ENCODE results near the gene LCE5A.

Gene LCE5A

GRCh38 chr1:152525080-152525641, 14.6 kb downstream of the LCE5A start:
- no peak overlapping the region for H3K27ac ChIP-seq (replicated peaks)
- no peaks in the 10 kb centered on the region for H3K27me3 ChIP-seq (ENCODE audit: insufficient read depth, poor library complexity, severe bottlenecking)
- no peak overlapping the region for H3K4me3 ChIP-seq (replicated peaks; ENCODE audit: insufficient read depth, low read length)
- DNase-seq (ENCODE audit: low read depth in 1 of 2, low spot score in 1 of 2) = no peak
- TF ChIP-seq SPI1 (IDR thresholded peaks at IDR 0.05; ENCODE audit: borderline replicate concordance, low read depth) (no peak), GABPA (IDR thresholded peaks at IDR 0.05; ENCODE audit: low read depth) (no peak), POLR2AphosphoS5 (IDR thresholded peaks at IDR 0.05; ENCODE audit: low read depth) (no peak), CTCF (IDR thresholded peaks at IDR 0.05; ENCODE audit: insufficient read depth, low read length) (no peak), REST (IDR thresholded peaks at IDR 0.05; ENCODE audit: insufficient replicate concordance, low read depth) (no peak)

- H3K27ac ChIP-seq (replicated peaks) = no peak overlapping the region
- no peaks in the 10 kb centered on the region for H3K27me3 ChIP-seq (ENCODE audit: insufficient read depth, poor library complexity, severe bottlenecking)
- DNase-seq (ENCODE audit: low read depth in 1 of 2, low spot score in 1 of 2) = peak; percentile 31 to 64
- TF ChIP-seq CTCF (IDR thresholded peaks at IDR 0.05; ENCODE audit: insufficient read depth, low read length) (peak; percentile 71), GABPA (IDR thresholded peaks at IDR 0.05; ENCODE audit: low read depth) (no peak)
- H3K4me3 ChIP-seq (replicated peaks; ENCODE audit: insufficient read depth, low read length) = no peak overlapping the region
These were observed 22.8 kb downstream of the LCE5A start for GRCh38 chr1:152533327-152533938.

GRCh38 chr1:152535774-152536173, 25.2 kb downstream of the LCE5A start:
- no peak overlapping the region for H3K27ac ChIP-seq (replicated peaks)
- H3K4me3 ChIP-seq (replicated peaks; ENCODE audit: insufficient read depth, low read length) = no peak overlapping the region
- H3K27me3 ChIP-seq (ENCODE audit: insufficient read depth, poor library complexity, severe bottlenecking) = no peaks in the 10 kb centered on the region
- TF ChIP-seq POLR2AphosphoS5 (IDR thresholded peaks at IDR 0.05; ENCODE audit: low read depth) = no peak
- no peak for TF ChIP-seq CTCF (IDR thresholded peaks at IDR 0.05; ENCODE audit: insufficient read depth, low read length)
- no peak for TF ChIP-seq GABPA (IDR thresholded peaks at IDR 0.05; ENCODE audit: low read depth)
- TF ChIP-seq SPI1 (IDR thresholded peaks at IDR 0.05; ENCODE audit: borderline replicate concordance, low read depth) = no peak
- no peak for TF ChIP-seq REST (IDR thresholded peaks at IDR 0.05; ENCODE audit: insufficient replicate concordance, low read depth)
- DNase-seq (ENCODE audit: low read depth in 1 of 2, low spot score in 1 of 2) = no peak

GRCh38 chr1:152537496-152537895, 26.9 kb downstream of the LCE5A start:
- H3K27ac ChIP-seq (replicated peaks) = no peak overlapping the region
- H3K27me3 ChIP-seq (ENCODE audit: insufficient read depth, poor library complexity, severe bottlenecking) = no peaks in the 10 kb centered on the region
- no peak for DNase-seq (ENCODE audit: low read depth in 1 of 2, low spot score in 1 of 2)
- no peak overlapping the region for H3K4me3 ChIP-seq (replicated peaks; ENCODE audit: insufficient read depth, low read length)
- TF ChIP-seq SPI1 (IDR thresholded peaks at IDR 0.05; ENCODE audit: borderline replicate concordance, low read depth) = no peak
- TF ChIP-seq REST (IDR thresholded peaks at IDR 0.05; ENCODE audit: insufficient replicate concordance, low read depth) = no peak
- TF ChIP-seq POLR2AphosphoS5 (IDR thresholded peaks at IDR 0.05; ENCODE audit: low read depth) = no peak
- TF ChIP-seq GABPA (IDR thresholded peaks at IDR 0.05; ENCODE audit: low read depth) = no peak
- TF ChIP-seq CTCF (IDR thresholded peaks at IDR 0.05; ENCODE audit: insufficient read depth, low read length) = no peak
